NCI-H82 treated with DMSO at 0.1 percent for 48 hours (cell line): Measurements from ENCODE around the gene BAAT.
A peak's percentile ranks its signal among the peaks of the same experiment; 100 is the strongest.

Source experiments
- DNase-seq: peaks from one replicate; lab custom pipeline; 2025; ENCODE audit not compliant: unreplicated experiment; lab: John Stamatoyannopoulos, UW

BAAT gene

DNA sequence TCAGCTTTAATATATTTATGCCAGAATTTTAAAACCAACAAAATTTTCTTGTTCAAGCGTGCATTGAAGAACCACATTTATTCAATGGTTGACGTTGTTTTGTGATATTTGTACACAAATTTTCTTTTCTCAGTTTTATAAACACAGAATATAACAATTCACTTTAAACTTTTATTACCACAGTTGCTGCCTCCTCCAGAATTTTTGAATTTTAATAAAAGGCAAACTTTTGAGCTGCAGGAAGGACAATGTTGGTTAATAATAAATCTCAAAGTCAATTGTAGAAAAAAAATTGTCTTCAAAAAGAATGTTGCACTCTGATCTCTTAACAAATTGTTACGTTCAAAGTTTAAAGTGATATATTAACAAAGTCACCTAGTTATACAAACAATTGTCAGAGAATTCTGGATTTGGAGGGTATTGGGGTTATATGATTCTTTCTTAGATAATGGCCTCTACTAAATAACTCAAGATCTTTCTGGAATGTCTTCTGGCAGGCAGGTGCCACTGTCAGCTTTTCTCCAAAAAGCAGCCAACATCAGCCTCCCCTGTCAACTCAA is 60.5 kb downstream of the BAAT start:
- DNase-seq, result no peak

DNA sequence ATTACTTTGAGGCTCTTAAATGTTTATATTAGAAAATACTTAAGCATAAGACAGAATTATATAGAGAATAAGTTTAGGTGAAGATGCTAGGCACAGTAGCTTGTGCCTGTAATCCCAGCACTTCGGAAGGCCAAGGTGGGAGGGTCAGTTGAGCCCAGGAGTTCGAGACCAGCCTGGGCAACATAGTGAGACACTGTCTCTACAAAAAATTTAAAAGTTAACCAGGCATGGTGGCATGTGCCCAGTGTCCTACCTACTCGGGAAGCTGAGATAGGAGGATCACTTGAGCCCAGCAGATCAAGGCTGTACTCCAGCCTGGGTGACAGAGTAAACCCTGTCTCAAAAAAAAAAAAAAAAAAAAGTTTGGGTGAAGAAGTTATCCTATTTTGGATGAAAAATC is 61.7 kb downstream of the BAAT start:
- no peak for DNase-seq

GRCh38 chr9:101317735-101318134 is 67.1 kb downstream of the BAAT start:
- no peak for DNase-seq

DNA sequence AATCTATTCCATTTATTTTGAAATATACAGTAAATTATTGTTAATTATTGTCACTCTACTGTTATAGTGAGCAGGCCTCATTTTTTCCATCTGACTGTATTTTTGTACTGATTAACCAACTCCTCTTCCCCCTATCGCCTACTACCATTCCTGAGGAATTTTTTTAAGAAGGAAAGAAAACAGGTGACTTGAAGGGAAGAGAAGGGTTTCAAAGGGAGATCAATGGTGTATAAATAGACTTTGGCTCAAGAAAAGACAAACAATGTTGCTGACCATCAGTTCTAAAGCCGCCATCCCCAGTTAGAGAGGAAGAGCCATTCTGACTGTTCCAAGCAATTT is 69.7 kb downstream of the BAAT start:
- DNase-seq, result no peak

- DNase-seq, result no peak
These were observed 72.1 kb downstream of the BAAT start for GRCh38 chr9:101312661-101313060.

- peak; percentile 76 for DNase-seq
These were observed 72.9 kb downstream of the BAAT start for GRCh38 chr9:101311758-101312420.

- DNase-seq, result no peak
These were observed 73.6 kb downstream of the BAAT start for GRCh38 chr9:101311191-101311590.
